HG02870 (cell line): ENCODE measurements around the gene MSX1.

Experiments used
- ATAC-seq: cut with Tn5 transposase; IDR thresholded peaks from one replicate; pipeline ENCODE4 v1.9.1; 2021; ENCODE audit warnings: mild to moderate bottlenecking, moderate library complexity; ENCODE audit not compliant: unreplicated experiment

Gene MSX1

DNA sequence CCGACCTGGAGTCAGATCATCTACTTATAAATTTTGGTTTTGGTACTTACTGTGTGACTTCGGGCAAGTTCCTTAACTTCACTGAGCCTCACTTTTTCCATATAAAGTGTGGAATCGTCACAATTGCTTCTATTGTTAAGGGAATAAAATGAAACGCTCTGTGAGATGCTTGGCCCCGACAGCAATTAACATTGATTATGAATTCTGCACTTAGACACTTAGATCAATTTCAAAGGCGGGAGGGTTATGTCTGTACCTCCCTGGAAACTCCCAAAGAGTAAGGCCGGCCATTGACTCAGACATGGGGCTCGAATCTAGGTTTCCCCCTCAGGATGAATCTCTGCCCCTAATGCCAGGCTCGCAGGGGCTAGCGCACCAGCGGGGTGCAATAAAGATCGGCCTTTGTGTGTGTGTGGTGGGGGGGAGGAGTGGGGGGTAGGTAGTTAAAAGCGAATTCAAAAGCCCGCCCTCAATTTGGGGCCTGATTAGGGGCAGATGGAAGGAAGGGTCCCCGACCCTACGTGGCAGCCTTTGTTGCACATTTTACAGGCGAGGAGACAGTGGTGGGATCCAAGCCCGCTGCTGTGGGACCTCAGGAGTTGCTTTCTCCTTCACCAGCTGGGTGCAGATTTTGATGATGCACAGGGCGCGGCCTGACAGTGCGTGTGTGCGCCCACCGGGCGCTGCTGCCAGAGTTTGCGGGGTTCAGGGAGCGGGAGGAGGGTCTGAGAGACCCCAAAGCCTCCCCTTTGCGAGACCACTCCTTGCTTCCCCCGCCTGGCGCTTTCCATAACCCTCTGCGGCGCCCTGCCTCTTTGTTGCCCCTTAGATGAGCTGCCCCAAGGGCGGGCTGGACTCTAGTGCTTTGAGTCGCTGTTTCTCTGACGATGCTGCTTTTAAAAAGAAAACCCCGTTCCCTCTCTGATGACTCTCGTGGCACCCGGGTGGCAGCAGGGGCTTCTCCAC, 9.6 kb downstream of the MSX1 start:
- no peak for ATAC-seq

DNA sequence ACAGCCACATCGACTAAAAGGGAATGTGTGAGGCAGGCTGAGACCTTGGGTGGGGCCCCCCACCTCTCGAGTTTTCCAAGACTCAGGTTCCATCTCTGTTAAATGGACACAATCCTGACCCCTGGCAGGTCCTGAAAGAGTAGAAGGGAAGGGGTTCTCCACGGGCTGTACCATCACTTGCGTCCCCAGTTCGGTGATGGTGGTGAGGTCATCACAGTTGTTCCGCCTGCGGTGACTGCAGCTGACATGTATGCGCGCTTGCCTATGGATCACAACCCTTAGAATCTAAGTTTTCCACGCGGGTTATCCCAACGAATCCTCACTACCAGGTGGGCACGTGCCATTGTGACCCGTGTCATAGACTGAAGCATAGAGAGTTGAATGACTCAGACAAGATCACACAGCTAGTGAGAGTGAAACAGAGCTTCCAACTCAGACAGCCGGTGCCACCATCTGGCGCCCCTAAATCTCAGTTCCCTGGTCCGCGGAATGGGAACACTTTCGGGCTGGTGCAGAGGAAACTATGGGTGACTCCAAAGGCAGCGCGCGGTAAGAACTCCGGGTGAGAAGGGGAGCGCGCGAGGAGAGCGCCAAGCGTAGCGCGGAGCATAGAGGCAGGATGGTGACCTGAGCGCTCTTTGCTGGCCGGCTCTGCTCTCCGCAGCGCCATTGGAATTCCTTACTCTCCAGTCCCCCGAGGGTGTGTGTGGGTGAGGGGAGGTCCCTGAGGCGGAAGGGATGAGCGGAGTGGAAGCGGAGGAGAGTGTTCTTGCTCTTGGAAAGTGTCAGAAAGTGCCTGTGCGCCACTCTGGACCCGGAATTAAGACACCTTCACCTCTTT, 10.5 kb downstream of the MSX1 start:
- no peak for ATAC-seq

DNA sequence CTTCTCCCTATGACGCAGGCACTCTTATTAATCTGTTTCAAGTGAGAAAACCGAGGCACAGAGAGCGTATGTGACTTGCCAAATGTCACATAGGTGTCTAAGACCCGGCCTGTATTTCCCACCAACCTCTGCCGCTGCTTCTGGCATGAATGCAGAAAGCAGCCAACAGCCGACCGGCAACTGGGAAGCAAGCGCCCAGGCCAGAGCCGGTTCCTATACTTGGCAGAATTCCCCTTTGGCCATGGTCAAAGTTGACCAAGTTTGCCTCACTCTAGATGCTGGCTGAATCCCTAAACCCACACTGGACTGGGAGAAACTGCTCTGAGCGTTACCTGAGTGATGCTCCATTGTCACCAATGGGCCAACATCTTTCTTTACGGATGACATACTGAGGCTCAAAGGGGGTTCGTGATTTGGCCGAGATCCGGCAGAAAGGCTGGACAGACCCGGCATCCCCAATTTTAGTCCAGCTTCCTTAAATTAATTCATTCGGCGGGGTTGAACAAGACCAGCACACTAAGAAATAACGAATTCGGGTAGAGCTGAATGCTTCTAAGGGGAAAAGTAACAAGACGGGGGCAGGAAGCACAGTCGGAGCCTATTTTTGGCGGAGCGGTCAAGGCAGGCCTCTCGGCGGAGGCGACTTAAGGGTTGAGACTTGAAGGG, 11.2 kb downstream of the MSX1 start:
- ATAC-seq, result no peak

DNA sequence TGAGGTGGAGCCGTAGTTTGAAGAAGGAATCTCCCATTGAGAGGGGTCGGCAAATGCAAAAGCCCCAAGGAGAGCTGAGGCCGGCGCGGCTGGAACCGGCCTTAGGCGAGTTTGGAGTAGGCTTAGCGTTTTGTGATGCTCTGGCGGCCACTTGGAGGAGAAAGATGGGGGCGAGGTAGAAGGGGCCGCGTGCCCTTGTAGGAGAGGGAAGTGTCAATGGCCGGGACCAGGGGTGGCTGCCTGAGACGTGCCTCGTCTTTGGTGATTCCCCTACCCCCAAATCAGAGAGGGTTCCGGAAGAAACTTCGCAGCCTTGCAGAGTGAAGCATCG, 11.7 kb downstream of the MSX1 start:
- no peak for ATAC-seq

DNA sequence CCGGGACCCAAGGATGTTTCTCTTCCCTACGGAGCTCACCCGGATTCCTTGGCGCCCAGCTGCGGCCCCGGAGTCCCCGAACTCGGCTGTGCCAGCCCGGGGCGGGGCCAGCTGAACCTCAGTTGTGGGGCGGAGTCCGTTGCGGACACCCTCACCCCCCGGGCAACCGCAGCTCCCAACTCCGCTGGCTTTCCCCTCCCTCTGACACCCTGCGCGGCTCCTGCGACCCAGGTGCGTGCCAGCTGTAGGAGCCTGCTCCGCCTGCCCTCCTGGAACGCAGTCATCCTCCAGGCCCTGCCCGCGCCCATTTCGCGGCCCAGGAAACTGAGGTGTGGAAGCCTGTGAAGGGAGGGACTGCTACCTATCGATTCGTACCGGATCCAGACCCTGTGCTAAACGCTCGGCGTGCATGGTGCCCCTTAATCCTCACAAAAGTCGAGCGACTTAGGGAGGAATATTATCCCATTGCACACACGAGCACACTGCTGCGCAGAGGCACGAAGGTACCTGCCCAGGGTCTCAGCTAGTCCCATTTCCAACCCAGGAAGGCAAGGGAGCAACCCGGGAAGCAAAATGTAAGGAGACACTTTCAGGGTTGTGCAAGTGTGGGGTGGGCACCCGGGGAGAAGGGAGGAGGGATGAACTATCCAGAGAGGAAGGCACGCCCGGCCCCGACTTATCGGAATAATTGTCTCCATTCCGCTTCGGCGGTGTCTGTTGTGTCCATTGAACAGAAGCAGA, 12.3 kb downstream of the MSX1 start:
- no peak for ATAC-seq

DNA sequence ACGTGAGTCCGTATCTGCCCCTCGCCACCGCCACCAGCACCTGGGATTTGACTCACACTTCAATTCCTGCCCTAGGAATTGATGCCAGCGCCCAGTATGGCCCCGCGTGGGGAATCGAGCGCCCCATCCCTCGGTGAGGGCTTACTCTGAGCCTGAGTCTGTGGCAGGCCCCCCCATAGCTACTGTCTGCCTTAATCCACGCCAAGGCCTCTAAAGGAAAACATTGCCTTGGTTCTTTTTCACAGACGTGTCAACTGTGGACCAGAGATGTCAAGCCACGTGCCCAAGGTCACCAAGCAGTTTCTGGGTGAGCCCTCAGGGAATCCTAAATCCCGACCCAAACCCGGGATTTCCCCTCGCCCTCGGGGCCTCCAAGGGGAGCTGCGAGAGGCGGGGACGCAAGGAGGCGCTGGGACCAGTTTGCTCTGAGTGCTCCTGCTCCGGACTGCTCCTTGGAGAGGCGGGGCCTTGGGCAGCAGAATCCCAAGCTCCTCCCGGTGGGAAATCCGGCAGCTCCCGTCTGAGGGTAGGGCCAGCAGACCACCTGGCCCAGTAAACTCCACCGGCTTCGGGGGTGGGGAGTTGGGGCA, 12.9 kb downstream of the MSX1 start:
- no peak for ATAC-seq

DNA sequence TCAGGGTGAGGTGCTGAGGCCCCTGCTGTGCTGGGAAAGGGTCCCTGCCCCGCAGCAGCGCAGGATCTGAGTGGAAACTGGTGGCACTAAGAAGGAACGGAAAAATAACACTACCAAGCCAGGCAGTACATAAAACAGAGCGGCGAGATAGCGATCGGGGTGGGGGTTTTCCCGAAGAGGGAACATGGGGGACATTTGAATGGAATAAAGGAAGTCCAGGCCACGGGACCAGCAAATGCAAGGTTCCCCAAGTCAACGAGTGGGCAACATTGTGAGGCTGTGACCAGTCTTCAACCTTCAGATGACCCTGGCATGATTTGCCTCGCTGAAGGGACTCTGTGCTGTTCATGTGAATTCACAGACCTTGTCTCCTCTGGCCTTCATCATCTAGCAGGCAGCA, 13.7 kb downstream of the MSX1 start:
- ATAC-seq, result no peak

DNA sequence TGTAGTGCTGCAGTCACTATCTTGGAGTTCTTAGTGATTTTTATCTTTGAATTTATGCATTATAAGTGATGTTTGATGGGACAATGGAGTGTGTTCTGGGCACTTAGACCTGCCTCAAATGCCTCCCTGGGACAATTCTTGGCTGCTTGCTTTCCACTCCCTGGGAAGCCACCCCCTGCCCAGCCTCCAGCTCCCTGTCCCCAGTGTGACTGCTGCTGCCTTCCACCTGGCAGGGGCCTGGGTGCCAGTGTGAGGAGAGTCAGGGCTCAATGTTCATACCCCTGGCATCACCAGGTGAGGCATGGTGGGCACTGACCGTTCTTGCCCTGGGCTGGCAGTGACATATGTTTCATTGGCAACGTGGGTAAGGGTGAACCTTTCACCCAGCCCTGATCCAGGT, 14.8 kb downstream of the MSX1 start:
- no peak for ATAC-seq

DNA sequence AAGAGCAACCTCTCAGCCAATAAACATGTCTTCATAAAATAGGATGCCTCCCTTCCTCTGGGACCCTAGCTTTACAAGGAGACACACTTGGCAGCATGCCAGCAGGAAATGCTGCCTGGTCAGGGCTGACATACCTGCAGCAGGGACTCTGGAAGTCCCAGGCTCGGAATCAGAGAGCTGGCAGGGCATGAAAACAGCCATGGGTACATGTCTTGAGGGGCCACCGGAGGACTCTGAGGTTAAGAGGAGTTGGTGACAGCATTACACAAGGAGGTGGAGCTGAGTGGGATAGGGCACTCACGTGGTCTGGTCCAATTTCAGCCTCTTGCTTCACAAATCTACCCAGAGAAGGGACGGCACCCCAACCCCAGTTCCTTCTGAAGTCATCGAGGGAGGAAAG, 15.7 kb downstream of the MSX1 start:
- ATAC-seq, result no peak

DNA sequence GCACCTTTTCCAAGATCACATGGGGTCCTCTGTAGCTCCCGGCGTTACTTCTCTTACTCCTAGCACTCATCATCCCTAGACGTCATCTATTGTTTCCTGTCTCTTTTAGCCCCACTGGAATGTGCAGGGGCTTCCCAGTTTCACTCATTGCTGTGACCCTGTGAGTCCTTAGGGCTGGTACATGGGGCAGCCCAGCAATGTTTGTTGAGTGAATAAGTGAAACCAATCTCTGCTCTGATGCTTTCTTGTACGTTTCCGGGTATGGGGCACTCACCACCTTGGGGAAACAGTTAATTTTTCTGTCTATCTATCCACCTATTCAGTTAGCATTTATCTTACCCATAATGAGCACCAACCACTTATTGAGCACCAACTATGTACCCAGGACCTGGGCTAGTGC, 16.1 kb downstream of the MSX1 start:
- ATAC-seq, result no peak

DNA sequence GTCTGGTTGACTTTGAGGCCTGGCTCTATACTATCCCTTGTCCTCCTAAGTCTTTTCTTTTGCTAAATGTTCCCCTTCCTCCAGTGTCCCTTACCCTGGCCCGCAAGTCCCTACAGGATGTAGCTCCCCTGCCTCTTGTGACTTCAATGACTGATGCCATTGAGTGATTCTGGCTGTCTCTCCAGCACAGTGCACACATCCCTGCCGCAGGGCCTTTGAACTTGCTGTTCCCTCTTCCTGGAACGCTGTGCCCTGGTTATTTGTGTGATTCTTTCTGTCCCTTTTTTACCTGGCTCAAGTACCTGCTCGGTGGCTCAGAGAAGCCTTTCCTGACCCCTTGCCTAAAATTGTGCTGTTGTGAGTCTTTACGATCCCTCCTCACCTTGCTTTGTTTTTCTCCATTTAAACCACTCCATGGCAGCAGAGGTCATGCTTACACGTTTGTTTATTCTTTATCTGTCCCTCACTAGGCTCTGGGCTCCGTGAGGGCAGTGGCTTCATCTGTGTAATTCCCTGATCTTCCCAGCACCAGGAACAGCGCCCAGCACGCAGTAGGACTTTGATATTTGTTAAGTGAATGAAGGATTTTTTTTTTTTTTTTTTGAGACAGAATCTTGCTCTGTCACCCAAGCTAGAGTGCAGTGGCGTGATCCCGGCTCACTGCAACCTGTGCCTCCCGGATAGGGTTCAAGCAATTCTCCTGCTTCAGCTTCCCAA, 17.6 kb downstream of the MSX1 start:
- no peak for ATAC-seq

DNA sequence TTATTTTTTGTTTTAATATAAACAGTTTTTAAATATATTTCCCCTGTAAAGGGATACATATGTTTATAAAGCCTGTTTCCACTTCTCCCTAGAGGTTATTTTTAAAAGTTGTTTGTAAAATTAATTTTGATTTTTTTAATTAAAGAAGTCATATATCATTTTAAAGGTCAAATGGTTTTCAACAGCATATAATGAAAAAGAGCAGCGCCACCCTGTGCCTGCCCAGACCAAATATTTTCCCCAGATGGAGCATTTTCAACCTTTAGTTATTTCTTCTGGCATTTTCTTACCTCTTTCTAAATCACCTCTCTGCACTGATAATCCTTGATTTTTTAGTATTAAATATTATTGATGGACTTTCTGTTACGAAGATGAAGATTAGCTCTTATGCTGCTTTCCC, 21.0 kb downstream of the MSX1 start:
- ATAC-seq, result no peak

DNA sequence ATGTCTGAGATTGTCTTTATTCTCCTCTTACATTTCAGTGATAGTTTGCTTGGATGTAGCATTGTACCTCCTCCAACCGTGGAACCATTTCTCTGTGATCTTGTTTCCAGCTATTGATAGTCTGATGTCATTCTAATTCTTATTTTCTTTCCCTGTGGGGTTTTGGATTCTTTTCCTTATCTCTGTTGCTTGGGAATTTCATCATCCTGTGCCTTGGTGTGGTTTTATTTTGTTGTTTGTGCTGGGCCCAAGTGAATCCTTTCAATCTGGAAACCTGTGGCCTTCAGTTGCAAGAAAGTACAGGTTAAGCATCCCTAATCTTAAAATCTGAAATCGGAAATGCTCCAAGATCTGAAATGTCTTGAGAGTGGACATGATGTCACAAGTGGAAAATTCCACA, 22.0 kb downstream of the MSX1 start:
- ATAC-seq, result no peak

DNA sequence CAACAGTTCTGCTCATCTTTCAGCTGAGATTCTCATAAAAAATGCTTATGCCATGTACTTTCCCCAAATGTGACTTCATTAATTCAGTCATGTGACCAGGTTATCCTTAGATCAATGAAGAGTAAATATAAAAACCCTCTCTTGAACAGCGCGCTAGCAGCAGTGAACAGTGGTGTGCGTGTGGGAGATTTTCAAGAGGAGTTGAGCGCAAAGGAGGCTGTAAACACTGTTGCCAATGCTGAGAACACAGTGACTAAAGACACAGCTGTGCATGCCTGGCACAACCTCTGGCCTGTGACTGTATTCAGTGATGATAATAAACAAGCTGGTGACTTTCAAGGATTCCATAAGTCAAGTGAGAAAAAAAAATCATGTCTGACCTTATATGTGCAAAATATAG, 25.1 kb downstream of the MSX1 start:
- no peak for ATAC-seq

DNA sequence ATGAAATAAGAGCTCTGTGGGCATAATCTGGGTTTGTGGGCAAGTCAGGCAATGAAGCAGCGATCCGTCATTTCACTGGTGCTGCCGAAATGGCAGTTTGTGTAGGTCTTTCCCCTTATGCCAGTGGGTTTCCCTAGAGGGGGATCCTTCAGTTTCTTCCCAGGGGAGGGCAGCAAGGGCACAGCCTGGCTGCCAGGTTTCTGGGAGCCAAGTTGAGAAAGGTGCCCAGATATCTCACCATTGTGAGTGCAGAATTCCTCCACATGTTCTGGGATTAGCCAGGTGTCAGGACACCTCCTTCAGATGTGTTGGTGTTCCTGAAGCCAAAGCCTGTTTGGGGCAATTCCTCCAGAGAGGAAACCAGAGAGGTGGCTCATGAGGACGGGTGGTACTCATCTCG, 28.0 kb downstream of the MSX1 start:
- no peak for ATAC-seq

DNA sequence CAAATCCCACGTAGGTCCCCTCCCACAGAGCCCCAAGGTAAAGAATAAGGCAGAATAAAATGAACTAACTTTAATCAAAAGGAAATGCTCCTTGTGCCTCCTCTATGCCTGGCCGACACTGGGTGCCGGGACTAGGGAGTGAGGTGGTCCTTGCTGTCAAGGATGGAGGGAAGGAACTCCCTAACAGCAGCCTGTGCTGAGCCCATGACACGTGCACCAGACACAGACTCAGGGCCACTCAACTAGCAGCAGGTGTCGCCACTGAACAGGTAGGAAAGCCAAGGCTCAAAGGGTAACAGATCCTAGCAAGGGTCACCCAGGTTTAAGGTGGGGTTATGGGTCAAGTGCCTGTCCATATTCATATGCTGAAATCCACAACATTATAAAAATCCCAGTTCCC, 29.2 kb downstream of the MSX1 start:
- no peak for ATAC-seq

DNA sequence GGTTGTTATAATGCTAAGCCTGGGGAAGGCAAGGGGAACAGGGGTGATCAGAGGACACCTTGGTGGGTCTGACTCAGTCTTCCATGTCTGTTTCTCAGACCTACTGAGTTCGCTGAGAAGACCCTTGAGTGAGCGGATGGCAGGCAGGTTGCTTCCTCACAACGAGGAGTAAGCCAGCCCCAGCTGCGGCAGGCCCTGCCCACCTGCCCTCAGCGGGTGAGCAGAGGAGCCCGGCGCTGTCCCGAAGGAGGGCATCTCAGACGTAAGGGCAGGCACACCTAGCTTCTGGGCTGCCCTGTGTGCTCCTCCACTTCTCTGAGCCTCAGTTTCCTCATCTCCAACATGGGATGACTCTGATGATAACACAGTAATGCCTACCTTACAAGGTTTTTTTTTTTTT, 30.3 kb downstream of the MSX1 start:
- ATAC-seq, result no peak

DNA sequence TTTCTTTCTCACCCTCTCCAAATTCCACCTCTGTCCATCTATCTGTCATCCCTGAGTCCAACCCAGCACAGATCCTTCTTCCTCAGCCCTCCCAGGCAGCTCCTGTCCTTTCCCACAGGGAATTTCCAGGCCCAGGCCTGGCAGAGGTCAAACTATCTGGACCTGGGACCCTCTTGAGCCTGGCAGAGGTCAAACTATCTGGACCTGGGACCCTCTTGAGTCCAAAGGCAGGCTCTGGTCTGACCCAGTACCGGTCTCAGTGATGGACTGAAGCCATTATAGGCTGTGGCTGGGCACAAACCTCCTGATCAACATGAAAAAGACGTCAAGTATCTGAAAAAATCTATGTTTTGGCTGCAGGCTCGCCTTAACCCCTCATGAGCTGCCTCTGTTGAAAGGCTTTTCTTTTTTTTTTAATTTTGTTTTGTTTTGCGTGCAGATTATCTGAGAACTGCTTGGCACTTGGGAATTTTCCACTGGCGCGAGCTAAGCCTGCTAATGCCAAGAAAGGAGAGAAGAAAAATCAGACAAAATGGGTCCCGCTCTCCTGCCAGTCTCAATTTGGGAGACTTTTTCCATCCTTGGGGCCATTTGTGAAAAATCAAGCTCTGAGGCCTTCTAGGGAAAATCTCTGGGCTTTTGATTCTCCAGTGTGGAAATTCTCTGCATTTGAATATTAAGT, 31.2 kb downstream of the MSX1 start:
- ATAC-seq, result no peak

DNA sequence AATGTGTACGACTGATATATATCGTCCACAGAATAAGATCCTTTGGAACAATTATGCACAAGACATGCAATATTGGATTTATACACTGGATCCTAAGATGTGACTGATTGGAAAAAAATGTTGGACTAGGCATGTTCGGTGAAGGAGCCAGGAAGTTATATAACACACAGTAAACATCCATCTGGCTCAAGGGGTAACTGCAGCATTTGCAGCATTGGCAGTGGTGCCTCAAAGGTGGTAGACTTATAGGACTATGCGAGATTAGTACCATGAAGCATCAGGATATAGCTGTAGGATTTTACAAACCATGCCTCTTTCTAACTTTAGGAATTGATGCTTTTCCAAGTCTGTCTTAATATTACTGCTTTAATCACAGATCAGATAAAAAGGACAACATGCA, 34.3 kb downstream of the MSX1 start:
- ATAC-seq, result no peak
